ENCODE results near the gene CCL15. TPM values are rescaled to one million over a fixed set of nuclear protein-coding genes. Genes with fewer than 3 reads are reported as not detected.

The CCL15 gene
- total RNA-seq, 1 donor from 2014 or later, result 0.68 TPM

GRCh38 chr17:35991075-35991474 lies 10.3 kb downstream of the CCL15 start:
- no peak for ATAC-seq

GRCh38 chr17:35988164-35988563 lies 13.2 kb downstream of the CCL15 start:
- no peak for ATAC-seq

GRCh38 chr17:35986643-35987042 lies 14.7 kb downstream of the CCL15 start, which contains the start of gene CCL14:
Gene CCL14 (minus strand): TSS chr17:35986729. CDS start chr17:35986649, 80 bp downstream.
- no peak for ATAC-seq

- ATAC-seq, result no peak
Observed at GRCh38 chr17:35984140-35984539, 17.2 kb downstream of the CCL15 start.

GRCh38 chr17:35982409-35983191 lies 18.8 kb downstream of the CCL15 start:
- no peak for ATAC-seq

GRCh38 chr17:35981908-35982330 lies 19.4 kb downstream of the CCL15 start:
- no peak for ATAC-seq

GRCh38 chr17:35981246-35981645 lies 20.1 kb downstream of the CCL15 start, which contains the start of gene CCL16:
Gene CCL16 (minus strand): TSS chr17:35981497. CDS start chr17:35981420, 77 bp downstream.
- ATAC-seq, result no peak

- no peak for ATAC-seq
Observed at GRCh38 chr17:35978346-35978745, 23.0 kb downstream of the CCL15 start.

- no peak for ATAC-seq
Observed at GRCh38 chr17:35977509-35977908, 23.8 kb downstream of the CCL15 start.

- peak; percentile 21 for ATAC-seq
Observed at GRCh38 chr17:35973333-35974260, 27.8 kb downstream of the CCL15 start.

GRCh38 chr17:35972945-35973332 lies 28.4 kb downstream of the CCL15 start:
- ATAC-seq, result no peak

- no peak for ATAC-seq
Observed at GRCh38 chr17:35972535-35972934, 28.8 kb downstream of the CCL15 start.

- no peak for ATAC-seq
Observed at GRCh38 chr17:35972066-35972465, 29.3 kb downstream of the CCL15 start.

- peak; percentile 68 for ATAC-seq
Observed at GRCh38 chr17:35969558-35970380, 31.6 kb downstream of the CCL15 start.

GRCh38 chr17:35968520-35969054 lies 32.8 kb downstream of the CCL15 start:
- ATAC-seq, result no peak

- ATAC-seq, result no peak
Observed at GRCh38 chr17:35965272-35965671, 36.1 kb downstream of the CCL15 start.

- ATAC-seq, result no peak
Observed at GRCh38 chr17:35963663-35964062, 37.7 kb downstream of the CCL15 start.

GRCh38 chr17:35953720-35954119 lies 47.6 kb downstream of the CCL15 start:
- ATAC-seq, result no peak

- no peak for ATAC-seq
Observed at GRCh38 chr17:35949401-35949800, 52.0 kb downstream of the CCL15 start.

GRCh38 chr17:35948092-35948491 lies 53.3 kb downstream of the CCL15 start:
- ATAC-seq, result no peak

All from esophagus mucosa (tissue), 1 donor.